NCI-H2081 (cell line): ENCODE measurements around the gene ADAMTS17.
A peak's percentile ranks its signal among the peaks of the same experiment; 100 is the strongest.
"Not testable (repeated sequence)": the region's sequence is repeated elsewhere in the genome, so short reads cannot be mapped to it uniquely, and the experiment has no call there.

Experiments
- DNase-seq, 2 experiments: peaks; one replicate each; lab custom pipeline; 2025; lab: John Stamatoyannopoulos, UW

Gene ADAMTS17

DNA sequence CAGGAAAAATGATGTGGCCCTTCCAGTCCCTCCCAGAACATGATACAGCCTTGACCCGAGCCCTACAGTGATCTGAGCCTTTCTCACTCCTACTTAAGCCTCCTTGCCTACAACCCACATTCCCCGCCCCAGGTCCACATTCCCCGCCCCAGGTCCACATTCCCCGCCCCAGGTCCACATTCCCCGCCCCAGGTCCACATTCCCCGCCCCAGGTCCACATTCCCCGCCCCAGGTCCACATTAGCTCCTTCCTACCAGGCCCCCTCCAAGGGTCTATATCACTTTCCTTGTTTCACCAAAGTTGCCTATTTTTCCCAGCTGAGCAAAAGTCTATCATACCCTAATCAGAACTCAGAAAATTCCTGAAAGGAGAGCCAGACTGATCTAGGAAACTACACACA is 2.3 kb downstream of the ADAMTS17 start:
- DNase-seq = not testable (repeated sequence)

DNA sequence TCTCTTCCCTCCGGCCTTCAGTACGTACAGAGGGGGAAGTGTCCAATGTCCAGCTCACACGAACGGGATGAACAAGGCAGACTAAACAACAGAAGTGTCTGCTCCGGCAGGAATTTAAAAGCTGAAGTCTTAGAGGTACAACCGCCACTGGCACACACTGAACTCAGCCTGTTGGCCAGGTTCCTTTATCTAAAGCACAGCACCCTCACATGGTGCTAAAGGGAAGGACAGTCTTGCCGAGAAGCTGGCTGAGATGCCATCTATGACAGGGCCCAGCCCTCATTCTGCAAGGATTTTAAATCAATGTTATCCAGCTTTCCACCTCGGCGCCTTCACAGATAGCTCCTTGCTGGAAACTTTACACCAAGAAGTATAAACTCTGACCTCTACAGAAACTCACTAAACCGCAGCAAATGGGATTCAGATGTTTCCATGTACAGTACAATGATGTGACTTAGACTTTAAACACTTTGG is 2.8 kb downstream of the ADAMTS17 start:
- DNase-seq = peak; percentile 45 to 70

GRCh38 chr15:100338247-100338646 is 3.5 kb downstream of the ADAMTS17 start:
- DNase-seq = no peak

DNA sequence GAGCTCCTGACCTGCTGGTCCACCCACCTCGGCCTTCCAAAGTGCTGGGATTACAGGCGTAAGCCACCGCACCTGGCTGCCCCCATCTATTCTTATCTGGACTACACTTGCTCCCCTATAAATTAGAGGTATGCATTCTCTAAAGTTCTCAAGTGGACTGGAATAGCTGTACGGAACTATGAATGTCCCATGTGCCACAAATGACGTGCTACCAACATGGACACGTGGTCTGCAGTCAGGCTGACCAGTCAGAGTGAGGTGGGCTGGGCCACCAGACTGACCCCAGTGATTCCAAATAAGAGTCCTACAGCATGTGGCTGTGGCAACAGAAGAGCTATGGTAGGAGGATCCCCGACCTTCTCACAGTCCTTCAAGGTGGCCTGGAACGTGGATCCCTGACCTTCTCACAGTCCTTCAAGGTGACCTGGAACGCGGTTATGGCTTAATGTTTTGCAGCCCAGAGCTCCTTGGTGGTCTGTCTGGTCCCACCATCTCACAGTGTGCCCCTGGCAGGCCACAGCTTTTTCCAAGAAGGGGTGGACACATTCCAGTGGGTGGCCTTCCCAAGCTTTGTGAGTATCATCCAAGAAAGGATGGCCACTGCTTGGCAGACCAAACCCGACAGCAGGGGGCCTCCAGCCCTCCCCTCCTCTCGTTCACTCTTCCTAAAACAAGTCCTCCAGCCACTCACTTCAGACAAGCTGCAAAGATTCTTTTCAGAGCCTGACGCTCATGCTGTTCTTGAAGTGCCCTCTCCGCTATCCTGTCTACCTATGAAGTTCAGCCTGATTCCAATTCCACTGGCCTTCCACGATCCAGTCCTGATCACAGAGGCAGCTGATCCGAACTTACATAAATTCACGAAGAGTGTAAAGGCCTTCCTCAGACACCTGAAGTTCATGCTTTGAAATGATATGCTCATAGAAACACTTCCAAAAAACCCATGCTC is 4.4 kb downstream of the ADAMTS17 start:
- DNase-seq = no peak

GRCh38 chr15:100336061-100336460 is 5.7 kb downstream of the ADAMTS17 start:
- DNase-seq = no peak

DNA sequence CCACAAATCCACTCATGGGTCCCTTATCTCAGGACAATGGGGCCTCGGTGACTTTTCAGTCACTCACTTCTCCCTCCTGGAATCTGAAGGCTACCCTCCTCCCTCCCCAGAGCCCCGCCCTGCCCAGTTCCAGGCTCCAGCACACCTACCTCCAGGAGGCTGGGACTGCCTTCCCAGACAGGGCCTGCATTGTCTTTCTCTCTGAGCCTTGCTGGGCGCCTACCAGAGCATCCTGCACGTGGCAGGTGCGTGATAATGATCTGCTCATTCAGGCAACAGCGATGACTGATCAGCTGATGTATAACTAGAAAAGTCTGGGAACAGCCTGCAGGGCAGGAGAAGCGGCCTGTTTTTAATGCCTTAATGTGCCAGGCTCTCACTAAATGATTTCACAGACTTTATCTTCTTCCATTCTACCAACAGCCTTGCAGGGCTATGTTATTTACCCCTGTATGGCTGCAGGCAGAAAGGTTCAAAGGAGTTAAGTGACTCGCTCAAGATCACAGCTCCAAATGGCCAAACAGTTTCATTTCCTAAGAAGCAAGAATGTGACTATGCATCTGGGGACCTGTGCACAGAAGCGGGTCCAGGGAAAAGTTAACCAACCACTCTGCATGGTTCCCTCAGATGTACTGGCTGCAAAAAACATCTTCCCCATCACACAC is 6.3 kb downstream of the ADAMTS17 start:
- DNase-seq = no peak

- DNase-seq = no peak
These were observed 6.9 kb downstream of the ADAMTS17 start for GRCh38 chr15:100334905-100335304.

- no peak for DNase-seq
These were observed 7.3 kb downstream of the ADAMTS17 start for GRCh38 chr15:100334456-100334855.

DNA sequence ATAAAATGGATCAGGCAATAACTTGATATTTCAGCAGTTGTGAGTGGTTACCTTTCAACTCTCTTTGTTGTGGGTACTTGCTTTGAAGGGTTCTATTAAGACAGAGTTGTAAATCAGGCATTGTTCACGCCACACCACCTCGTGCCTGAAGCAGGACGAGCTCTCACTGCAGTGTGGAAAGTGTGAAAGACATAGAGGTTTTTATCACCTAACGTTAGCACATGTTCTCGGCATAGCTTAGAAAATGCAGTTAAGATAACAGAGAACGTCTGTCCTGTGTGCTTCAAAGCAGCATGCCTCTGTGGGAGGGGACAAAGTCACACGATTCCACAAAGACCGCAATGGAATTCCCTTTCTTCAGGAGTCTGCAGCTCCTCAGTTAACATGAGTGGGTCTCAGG is 7.8 kb downstream of the ADAMTS17 start:
- no peak for DNase-seq

DNA sequence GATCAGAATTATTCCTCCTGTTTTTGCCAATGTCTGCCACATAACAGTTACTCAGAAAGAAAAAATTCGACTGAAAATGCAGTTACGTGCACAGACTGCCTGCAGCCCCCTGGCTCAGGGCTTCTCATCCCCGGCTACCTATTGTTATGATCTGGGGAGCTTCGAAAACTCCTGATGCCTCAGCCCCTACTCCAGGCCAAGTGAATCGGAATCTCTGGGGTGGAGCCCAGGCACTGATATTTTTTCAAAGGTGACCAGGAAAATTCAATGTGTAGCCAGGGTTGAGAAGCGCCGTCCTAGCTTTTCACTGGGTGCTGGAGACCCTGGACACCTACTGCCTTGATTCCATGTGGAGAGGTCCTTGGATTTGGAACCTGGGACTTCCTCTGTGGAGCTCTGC is 8.5 kb downstream of the ADAMTS17 start:
- no peak for DNase-seq

- no peak for DNase-seq
These were observed 9.1 kb downstream of the ADAMTS17 start for GRCh38 chr15:100332721-100333120.

DNA sequence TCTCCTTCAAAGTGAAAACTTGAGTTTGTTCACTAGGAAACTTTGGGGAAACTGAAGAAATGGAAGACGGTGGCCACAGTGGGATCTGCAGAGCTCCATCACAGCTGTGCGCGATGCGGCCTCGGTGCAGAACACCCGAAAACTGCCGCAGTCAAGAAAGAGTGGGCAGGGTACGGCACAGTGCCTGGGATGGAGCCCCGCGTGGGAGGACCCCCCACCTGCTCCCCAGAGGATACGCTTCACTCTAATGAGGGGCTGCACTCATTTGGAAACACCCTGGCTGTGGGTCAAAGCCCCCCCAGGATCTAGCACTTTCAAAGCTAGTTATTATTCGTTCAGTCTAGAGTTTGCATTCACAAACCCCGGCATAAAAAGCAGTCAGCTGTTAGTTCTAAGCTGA is 9.5 kb downstream of the ADAMTS17 start:
- no peak for DNase-seq

DNA sequence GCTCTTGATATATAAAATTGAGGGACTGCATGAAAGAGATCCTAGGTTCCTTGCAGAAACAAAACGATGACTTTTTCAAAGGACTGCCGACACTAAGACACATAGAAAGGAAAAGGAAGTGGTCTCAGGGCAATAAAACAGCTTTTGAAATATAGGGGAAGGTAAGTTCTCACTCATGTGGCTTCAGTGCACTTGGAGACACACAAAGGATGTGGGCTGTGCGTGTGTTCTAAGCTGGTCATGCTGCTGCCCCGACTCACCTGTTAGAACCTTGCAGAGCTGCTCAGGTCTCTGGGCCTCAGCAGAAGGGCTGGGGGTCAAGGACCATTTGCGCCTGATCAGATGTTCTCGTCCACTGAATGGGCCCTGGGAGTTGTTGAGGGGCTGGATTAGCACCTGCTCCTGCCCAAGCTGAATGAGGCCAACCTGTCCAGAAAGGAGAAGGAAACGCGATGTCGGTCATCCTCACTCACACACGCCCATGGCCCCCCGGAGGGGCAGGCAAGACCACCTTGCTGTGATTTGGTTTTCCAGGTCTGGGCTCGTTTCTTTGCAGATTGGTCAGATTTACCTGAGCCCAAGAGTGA is 11.1 kb downstream of the ADAMTS17 start:
- no peak for DNase-seq

GRCh38 chr15:100330221-100330620 is 11.6 kb downstream of the ADAMTS17 start:
- DNase-seq = no peak

DNA sequence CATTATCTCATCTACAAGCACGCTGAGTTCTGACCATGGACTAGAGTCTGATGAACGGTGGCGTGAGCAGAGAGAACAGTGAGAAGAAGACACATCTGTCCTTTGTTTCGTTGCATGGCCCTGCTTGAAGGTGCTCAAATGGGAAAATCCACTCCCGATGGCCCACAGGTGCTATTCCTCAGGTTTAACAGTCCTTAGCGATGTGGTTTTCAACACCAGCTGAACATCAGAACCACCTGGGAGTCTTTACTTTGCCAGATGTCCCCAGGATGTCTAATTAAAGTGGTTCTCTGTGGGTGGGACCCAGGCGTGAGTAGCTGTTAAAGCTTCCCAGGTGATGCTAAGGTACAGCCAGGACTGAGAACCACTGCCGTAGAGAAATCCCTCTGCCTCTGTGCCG is 13.0 kb downstream of the ADAMTS17 start:
- peak; percentile 4 to 52 for DNase-seq

DNA sequence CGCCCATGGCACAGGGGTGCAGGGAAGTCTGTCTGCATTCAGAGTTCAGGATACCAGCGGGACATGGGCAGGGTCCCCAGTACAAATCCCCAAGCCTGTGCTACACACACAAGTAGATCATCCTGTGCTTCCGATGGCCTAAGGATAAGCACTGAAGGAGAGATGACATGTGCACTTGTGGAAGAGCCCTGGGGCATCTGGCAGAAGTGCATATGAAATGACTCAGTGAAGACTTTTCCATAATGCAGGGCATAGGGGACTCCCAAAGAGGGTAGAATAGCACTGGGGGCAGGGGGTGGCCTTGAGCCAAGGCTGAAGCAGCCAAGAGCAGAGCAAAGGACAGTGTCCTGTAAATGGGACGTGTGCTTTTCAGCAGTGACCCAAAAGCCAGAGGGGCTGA is 22.9 kb downstream of the ADAMTS17 start:
- no peak for DNase-seq

- DNase-seq = no peak
These were observed 26.9 kb downstream of the ADAMTS17 start for GRCh38 chr15:100314809-100315400.

GRCh38 chr15:100311833-100312476 is 29.8 kb downstream of the ADAMTS17 start:
- DNase-seq = peak in 1 of 2 experiments; percentile 19

- DNase-seq = no peak
These were observed 30.6 kb downstream of the ADAMTS17 start for GRCh38 chr15:100311154-100311625.

DNA sequence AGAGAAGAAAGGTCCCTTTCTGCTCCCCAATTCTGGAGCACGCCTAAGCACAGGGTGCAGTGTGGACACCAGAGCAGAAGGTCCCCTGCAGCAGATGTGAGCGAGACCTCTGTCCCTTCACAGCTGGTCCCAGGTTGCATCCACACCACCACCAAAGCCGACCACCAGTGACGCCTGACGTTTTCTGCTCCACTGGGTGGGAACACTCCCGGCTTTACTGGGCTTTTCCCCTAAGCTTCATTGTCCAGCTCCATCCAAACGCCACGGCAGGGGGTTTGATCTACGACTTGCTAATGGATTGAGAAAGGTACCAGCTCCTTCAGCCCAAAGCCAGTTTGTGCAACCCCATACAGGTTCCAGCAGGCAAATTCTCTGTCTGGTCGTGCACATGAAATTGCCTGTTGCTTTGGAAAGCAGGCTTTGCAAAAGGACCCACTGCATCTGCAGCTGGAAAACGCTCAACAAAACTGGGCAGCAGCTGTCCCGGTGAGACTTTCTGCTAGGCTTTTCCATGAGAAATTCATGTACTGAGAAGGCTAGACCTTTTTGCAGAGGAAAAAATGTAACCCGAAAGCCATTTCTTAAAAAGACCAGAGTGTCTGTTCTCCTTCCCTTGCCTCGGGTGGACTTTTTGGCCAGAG is 31.1 kb downstream of the ADAMTS17 start:
- no peak for DNase-seq

DNA sequence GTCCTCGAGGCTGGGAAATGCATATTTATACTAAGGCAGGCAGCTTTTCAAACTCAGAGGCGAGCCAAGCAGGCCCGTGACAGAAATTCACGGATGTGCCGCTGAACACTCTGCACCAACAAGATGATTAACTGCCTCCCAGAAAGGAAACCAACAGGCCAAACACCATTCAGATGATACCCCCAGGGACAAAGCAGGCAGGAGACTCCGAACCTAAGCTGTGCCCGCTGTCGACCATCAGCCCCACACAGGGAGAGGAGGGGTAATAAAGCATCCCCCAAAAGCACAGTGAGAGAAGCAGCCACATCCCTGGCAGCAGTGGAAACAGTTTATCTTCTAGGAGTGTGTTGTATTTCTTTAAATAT is 31.8 kb downstream of the ADAMTS17 start:
- no peak for DNase-seq
